RPMI7951 (cell line): Measurements from ENCODE around the gene XAGE3. TPM values are rescaled to one million over a fixed set of nuclear protein-coding genes. Genes with fewer than 3 reads are reported as not detected.
"Not testable (repeated sequence)": the region's sequence is repeated elsewhere in the genome, so short reads cannot be mapped to it uniquely, and the experiment has no call there.

Experiments
- DNase-seq: peaks from one replicate; pipeline ENCODE4 v3.0.0-alpha.2; 2012; ENCODE audit warnings: low read depth
- total RNA-seq: library from RNA; depleted of rRNA; stranded (reverse); fragments of >200 nt; shearing (Covaris generic); gene quantifications from 2 replicates; pipeline ENCODE4 v1.2.3, GENCODE V29; 2014; rRNA removed

The XAGE3 gene
- total RNA-seq, 1 experiment from 2014 or later = not detected

GRCh38 chrX:52843619-52844018 is 24.3 kb downstream of the XAGE3 start:
- DNase-seq = not testable (repeated sequence)

- no peak for DNase-seq
These were observed 28.7 kb downstream of the XAGE3 start for GRCh38 chrX:52839137-52839536.

DNA sequence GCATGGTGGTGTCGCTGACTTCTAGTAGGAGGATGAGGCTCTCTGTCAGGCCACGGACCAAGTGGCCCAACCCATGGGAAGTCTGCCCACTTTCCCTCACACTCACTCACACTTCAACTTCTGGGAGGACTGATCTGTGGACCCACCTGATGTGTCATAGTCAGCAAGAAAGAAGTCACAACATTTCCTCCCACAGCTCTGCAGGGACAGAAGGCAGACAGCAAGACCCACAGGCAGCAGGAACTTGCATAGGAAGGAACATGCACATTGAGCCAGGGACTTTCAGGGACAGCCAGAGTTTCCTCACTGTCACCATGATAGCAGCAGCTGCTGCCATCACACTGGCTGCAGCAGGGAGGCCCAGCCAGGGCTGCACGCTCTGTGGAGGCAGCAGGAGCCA is 37.3 kb downstream of the XAGE3 start:
- DNase-seq = no peak

DNA sequence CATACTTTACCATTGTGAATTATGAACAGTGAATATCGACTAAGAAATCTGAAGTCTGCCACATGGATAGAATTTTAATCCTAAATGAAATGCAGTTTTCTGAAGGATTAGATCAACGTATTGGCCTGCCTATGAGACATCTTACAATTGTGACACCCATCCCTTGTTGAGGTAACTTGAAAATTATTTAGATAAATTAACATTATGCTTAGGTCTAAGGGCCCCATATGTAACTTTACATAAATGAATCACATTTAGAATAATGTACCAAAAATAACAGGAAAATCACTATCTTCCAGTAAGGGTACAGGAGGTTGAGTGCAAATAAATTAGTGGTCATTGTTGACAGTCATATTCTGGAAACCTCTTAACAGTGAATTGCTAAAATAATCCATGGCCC is 43.3 kb downstream of the XAGE3 start:
- no peak for DNase-seq

GRCh38 chrX:52821079-52821760 is 46.7 kb downstream of the XAGE3 start:
- DNase-seq = no peak

GRCh38 chrX:52819788-52820187 is 48.1 kb downstream of the XAGE3 start:
- no peak for DNase-seq

Other genes starting within 250 kb of the XAGE3 start
- not detected in 2 replicates for gene SSX7, start 213.2 kb downstream of the XAGE3 start, total RNA-seq
- not detected in 2 replicates for gene SSX2, start 160.9 kb downstream of the XAGE3 start, total RNA-seq
- gene SSX2B, start 116.8 kb downstream of the XAGE3 start, total RNA-seq = 2.5 and 3.7 TPM in 2 replicates
- not detected in 2 replicates for gene SPANXN5, start 70.7 kb downstream of the XAGE3 start, total RNA-seq
- not detected in 2 replicates for gene XAGE5, start 56.8 kb downstream of the XAGE3 start, total RNA-seq
- gene FAM156B, start 29.2 kb upstream of the XAGE3 start, total RNA-seq = 26.6 and 28.0 TPM in 2 replicates
- gene FAM156A, start 90.4 kb upstream of the XAGE3 start, total RNA-seq = 9.0 and 17.0 TPM in 2 replicates
- 1.4 and 2.4 TPM in 2 replicates for gene GPR173, start 180.7 kb upstream of the XAGE3 start, total RNA-seq
- gene TSPYL2, start 214.3 kb upstream of the XAGE3 start, total RNA-seq = 10.0 and 10.7 TPM in 2 replicates
- gene KANTR, start 226.1 kb upstream of the XAGE3 start, total RNA-seq = 7.1 and 8.2 TPM in 2 replicates